Measurements from ENCODE around the gene EPOP.

The EPOP gene

DNA sequence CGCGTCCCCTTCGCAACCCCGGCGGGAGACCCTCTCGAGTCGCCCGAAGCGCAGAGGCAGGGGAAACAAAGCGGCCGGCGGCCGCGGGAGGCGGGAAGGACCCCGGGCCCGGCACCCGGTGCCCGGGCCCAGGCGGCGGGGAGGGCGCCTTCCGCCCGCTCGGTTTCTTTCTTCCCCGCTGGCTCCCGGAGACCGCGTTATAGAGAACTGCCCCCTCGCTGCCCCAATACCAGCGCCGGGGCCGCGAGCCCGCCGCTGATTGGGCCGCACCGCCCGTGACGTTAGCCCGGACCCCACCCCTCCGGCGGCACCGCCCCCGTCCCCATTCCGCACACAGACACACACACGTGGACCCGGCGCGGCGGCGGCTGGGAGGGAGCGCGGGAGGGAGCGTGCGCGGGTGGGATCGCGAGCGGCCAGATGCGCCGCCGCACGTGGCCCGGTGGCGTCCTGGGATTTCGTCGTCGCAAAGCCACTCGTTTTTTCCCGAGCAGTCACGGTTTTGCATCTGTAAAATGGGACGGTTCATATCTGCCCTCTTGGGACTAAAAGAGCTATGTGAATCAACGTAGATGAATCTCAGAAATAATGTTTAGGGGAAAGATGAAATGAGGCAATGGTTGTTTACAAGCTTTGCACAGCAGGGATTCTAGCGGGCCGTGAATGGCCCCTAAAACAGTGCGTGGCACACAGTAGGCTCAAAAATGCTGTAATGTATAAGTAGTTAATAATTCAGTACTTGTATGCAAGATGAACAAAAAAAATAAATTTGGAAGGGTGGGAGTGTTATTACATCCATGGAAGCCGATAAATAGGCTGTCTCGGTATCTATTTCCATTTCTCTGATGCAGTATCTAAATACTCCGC is at the start of gene EPOP:
TSS of gene EPOP (minus strand) at position 209 of the 867 bp plus-strand sequence. CDS start 462 bp downstream, outside the sequence.
- peak; percentile 86 for DNase-seq

DNA sequence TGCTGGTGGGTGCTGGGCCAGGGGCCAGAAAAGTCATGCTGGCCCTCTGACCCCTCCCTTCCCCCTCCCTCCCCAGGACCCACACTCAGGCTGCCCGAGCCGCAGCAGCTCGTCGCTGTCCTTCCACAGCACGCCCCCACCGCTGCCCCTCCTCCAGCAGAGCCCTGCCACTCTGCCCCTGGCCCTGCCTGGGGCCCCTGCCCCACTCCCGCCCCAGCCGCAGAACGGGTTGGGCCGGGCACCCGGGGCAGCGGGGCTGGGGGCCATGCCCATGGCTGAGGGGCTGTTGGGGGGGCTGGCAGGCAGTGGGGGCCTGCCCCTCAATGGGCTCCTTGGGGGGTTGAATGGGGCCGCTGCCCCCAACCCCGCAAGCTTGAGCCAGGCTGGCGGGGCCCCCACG is 47.0 kb upstream of the EPOP start:
- no peak for DNase-seq

DNA sequence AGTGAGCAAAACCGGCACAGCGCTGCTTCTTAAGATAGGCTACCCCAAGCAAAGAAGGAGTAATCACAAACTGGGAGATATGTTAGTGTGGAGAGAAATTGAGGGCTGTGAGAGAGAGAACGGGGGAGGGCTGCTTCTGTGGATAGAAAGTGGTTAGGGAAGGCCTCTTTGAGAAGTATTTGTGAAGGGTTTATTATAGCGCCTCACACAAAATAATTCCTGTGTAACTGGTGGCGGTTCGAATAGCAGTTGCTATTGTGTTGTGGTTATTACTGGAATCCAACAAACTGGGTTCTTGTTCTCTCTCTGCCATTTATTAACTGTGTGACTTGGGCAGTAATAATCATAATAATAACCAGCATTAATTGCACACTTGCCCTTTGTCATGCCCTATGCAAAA is 46.2 kb upstream of the EPOP start:
- no peak for DNase-seq

DNA sequence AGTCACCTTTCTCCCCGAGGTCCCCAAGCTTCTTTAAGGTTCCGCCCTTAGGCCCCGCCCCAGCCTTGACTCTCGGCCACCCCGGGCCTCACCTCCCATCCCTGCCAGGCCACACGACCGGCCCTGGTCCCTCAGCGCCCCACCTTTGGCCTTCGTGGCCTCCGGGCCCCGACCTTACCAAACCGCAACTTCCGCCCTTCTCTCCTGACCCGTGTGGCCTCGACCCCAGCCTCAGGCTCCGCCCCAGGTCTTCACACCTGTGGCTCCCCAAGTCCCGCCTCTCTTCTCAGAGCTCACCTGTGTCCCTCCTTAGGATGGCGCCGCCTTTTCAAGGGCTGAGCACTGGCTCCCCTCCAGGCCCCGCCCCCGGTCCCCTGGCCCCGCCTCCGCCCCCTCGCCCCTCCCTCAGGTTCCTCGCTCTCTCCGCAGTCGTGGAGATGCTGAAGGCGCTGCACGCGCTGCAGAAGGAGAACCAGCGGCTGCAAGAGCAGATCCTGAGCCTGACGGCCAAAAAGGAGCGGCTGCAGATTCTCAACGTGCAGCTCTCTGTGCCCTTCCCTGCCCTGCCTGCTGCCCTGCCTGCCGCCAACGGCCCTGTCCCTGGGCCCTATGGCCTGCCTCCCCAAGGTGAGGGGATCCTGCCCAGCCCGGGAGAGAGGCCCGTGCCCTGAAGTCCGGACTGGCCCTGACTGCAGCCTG is 45.3 kb upstream of the EPOP start:
- no peak for DNase-seq

DNA sequence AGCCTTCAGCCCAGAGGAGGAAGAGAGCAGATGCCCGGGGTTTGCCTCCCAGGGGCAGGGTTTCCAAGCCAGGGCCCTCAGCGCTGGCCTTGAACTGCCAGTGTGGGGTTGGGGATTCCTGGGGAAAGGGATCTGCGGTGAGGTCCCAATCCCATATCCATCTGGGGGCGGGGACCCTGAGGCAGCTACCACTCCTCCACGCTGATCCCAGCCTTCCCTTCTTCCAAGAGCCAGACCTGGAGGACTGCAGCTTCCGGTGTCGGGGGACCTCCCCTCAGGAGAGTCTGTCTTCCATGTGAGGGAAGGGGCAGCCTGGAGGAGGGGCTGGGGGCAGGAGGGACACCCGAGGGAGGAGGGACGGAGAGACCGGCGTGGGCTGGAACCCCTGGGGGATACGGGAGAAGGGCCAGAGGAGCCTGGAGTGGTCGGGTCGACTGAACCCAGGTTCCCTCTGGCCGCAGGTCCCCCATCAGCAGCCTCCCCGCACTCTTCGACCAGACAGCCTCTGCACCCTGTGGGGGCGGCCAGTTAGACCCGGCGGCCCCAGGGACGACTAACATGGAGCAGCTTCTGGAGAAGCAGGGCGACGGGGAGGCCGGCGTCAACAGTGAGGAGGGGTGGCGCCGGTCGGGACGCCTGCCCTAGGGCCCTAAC is 44.7 kb upstream of the EPOP start:
- DNase-seq, result no peak

DNA sequence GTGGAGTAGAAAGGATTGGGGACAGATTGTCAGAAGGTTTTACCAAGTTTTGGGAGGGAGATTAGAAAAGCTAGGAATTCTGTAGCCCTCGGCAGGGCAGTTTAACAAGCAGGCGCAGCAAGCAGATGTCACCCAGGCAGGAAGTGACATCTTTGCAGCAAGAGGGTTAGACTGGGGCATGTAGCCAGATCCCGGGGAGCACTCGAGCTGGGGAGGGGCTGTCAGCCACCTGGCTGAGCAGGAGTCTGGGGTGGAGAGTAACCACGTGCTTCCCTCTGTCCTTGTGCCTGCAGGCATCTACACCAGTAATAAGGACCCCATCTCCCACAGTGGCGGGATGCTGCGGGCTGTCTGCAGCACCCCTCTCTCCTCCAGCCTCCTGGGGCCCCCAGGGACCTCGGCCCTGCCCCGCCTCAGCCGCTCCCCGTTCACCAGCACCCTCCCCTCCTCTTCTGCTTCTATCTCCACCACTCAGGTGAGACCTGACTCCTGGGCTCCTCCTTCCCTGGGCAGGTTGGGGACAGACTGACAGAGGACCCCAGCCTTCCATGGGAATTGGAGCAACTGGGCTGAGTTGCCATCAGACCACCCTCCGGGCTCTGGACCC is 42.5 kb upstream of the EPOP start:
- DNase-seq, result no peak

DNA sequence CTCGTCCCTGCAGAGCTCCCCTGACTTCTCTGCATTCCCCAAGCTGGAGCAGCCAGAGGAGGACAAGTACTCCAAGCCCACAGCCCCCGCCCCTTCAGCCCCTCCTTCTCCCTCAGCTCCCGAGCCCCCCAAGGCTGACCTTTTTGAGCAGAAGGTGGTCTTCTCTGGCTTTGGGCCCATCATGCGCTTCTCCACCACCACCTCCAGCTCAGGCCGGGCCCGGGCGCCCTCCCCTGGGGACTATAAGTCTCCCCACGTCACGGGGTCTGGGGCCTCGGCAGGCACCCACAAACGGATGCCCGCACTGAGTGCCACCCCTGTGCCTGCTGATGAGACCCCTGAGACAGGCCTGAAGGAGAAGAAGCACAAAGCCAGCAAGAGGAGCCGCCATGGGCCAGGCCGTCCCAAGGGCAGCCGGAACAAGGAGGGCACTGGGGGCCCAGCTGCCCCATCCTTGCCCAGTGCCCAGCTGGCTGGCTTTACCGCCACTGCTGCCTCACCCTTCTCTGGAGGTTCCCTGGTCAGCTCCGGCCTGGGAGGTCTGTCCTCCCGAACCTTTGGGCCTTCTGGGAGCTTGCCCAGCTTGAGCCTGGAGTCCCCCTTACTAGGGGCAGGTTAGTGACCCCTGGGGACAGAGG is 41.7 kb upstream of the EPOP start:
- DNase-seq, result no peak

DNA sequence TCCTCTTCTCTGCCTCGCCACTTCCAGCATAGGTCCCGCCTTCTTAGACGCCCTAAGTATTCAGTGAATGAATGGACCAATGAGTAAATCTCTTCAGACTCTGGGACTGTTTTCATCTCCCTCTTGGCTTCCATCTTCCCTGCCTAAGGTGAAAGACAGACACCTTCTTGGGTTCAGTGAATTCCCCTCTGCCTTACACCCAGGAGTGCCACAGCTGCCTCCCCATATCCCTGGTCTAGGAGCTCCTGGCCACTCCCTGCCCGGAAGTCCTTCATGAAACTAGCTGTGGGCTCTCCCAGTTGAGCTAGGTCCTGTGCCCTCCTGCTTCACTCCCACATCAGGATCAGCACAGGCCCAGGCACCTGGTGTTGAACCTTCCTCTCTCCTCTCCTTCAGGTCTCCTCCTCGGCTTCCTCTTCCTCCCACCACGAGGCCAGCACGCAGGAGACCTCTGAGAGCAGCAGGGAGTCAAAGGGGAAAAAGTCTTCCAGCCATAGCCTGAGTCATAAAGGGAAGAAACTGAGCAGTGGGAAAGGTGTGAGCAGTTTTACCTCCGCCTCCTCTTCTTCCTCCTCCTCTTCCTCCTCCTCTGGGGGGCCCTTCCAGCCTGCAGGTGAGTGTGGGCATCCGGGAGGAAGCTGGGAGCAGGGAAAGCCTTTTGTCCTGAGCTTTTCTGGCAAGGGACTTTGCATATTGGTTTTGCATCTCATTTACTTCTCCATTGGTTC is 40.6 kb upstream of the EPOP start:
- DNase-seq, result no peak

DNA sequence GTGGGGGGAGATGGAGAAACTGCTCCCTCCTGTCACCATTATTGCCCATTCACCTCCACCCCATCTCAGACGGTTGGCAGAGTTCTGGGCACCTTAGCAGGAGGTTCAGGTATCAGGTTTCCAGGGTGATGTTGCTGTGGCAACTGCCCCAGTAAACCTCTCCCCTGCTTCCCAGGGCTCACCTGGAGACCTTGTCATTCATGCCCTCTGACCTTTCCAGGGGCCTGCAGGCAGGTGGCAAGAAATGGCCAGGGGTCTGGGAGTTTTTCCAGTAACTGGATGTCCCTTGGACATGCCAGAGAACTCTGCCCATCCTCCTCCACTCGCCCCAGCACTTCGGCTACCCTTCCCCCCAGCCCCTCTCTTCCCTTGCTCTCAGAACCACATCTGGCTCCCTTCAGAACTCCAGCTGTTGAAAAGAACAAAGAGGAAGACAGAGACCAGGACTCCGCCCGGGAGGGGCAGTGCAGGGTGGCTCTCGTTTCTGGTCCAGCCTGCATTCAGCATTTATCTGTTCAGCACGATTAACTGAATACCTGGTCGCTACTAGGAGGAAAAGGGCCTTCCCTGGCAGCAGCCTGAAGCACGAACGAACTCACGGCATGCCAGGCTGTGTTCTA is 38.8 kb upstream of the EPOP start:
- no peak for DNase-seq

DNA sequence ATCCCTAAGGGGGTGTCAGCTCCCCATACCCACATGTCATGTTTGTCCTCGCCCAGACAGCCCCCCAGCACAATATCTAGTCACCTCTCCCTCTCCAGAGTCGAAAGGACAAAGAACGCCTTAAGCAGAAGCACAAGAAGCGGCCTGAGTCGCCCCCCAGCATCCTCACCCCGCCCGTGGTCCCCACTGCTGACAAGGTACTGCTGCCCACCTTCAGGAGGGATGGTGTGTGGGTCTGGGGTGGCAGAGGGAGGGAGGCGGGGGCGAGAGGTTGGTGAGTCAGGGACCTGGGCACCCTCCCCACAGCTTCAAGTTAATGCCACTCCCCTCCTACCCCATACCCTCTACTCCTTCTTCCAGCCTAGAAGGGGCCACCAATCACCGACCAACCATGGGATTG is 37.8 kb upstream of the EPOP start:
- DNase-seq, result no peak

DNA sequence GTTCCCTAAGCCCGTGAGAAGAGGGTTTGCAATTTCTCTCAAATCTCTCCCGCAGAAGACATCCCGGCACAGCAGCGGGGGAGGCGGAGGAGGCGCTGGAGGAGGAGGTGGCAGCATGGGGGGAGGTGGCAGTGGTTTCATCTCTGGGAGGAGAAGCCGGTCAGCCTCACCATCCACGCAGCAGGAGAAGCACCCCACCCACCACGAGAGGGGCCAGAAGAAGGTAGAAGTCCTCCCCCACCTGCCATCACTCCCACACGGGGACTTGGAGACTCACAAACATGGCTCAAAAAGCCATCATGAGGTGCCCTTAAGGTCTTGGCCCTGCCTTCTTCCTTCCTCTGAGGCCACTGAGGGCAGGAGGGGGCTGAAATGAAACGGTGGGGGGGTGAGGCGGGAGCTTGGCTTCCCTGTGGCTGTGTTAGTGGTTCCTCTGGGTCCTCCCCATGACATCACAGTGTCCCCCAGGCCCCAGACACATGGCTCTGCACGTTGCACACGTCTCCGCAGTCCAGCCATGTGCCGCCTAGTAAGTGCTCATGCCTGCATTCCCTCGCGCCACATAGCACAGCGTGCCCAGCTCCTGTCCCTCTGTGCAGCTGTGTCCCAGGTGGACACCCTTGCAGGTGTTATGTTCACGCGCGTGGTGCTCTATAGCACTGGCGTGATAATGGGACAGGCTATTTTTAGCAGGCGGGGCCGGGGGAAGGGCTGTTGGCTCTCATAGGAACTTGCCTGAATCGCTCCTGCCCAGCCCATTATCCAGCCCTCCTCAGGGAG is 37.2 kb upstream of the EPOP start:
- DNase-seq, result no peak

DNA sequence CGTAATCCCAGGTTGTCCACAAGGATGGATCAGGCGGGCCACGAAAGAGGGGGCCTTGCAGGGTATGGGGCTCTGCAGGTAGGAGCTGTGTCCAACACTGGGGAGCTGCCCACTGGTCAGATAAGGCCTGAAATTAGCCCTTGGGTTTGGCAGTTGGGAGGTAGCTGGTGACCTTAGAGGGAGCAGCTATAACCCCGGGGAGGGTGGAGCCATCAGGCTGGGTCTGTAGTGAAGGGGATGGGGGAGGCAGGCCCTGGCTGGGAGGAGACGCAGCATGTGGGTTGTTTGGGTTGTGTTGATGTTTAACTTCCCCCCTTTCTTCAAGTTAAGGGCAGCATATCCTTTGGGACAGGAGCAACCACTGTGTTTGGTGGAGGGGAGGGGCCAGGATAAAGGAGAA is 36.2 kb upstream of the EPOP start:
- no peak for DNase-seq

DNA sequence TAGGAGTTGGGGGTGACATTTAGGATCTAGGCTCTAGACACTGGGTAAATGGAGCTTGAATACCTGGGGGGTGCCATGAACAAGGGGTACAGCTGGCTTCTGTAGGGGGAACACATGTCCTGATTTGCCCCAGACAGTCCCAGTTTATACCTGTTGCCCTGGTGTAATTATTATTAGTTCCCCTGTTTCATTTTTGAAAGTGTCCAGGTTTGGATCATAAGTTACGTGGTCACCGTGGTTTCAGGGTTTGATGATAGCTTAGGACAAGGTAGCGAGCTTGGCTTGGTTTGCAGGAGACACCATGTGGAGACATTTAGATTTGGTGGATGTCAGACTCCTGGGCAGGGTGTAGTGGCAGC is 35.8 kb upstream of the EPOP start:
- DNase-seq, result no peak

DNA sequence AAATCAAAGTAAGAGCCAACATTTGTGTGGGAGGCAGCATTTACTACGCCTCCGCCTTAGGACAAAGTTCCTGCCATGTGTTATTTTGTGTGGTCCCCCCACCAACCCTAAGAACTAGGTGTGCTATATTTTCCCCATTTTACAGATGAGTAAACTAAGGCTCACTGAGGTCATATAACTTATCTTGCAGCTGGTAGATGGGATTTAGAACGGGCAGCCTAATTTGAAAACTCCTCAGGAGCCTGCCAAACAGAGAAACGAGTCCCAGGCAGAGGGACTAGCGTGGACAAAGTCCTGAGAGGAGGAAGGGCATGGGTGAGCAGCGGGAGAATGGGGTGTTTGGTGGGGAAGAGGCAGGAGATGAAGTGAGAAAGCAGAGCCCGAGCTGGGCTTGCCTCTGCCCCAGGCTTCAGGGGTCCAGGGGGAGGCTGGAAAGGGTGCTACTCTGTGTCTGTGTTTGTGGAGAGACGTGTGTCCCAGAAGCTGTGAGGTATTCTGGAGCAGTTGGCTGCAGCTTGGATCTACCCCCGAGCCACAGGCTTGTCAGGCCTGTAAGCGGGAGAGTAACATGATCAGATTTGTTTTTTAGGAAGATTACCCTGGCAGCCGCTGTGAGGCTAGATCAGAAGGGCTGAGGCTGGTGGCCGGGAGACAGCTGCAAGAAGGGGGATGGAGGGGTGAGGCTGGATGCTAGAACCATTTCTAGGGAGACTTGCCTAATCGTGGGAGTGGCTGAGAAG is 35.3 kb upstream of the EPOP start:
- no peak for DNase-seq

DNA sequence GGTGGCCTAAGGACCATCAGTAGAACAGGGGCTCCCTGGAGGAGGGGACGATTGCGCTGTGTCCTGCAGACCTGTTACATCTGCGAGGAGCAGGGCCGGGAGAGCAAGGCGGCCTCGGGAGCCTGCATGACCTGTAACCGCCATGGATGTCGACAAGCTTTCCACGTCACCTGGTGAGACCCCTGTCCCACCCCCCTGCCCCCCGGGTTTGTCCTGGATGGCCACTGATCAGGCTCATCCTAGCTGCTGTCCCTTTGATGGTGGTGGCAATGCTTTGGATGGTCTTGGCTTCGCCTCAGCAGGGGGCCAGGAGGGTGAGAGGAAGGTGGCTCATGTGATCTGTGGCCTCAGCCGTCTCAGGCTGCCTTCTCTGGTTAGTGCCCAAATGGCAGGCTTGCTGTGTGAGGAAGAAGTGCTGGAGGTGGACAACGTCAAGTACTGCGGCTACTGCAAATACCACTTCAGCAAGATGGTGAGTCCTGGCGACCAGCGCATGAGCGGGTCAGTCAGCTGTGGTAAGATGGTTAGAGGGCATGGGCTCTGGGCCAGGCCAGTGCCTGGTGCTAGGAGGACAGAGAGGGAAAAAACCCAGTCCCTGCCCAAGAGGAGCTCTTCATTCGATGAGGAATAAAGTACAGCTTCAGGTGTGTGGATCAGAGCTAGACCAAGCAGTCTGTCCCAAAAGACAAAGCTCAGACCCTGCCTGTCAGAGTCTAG is 34.5 kb upstream of the EPOP start:
- DNase-seq, result no peak

DNA sequence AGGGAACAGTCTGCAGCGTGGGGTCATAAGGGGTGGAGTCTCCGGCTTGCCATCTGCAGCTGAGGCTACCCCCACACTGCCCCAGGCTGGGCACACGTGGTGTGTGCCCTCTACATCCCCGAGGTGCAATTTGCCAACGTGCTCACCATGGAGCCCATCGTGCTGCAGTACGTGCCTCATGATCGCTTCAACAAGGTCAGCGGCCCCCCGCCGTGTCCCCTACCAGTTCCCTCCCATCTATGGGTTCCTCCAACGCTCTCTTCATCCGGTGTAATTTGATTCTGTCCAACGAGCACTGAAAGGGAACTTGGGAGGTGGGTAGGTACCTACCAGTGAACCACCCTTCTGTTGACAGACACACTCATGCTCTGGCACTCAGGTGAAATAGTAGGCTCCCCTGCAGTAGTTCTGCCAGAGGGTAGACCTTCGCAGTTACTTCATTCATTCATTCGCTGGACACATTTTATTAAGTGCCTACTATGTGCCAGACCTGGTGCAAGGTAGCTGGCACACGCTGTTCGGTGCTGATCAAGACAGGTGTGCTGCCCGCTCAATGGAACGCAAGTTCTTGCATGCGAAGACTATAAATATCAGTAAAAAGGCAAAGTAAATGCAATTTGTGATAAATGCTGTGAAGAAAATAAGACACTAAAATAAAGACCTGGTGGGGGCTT is 33.1 kb upstream of the EPOP start:
- DNase-seq, result no peak

DNA sequence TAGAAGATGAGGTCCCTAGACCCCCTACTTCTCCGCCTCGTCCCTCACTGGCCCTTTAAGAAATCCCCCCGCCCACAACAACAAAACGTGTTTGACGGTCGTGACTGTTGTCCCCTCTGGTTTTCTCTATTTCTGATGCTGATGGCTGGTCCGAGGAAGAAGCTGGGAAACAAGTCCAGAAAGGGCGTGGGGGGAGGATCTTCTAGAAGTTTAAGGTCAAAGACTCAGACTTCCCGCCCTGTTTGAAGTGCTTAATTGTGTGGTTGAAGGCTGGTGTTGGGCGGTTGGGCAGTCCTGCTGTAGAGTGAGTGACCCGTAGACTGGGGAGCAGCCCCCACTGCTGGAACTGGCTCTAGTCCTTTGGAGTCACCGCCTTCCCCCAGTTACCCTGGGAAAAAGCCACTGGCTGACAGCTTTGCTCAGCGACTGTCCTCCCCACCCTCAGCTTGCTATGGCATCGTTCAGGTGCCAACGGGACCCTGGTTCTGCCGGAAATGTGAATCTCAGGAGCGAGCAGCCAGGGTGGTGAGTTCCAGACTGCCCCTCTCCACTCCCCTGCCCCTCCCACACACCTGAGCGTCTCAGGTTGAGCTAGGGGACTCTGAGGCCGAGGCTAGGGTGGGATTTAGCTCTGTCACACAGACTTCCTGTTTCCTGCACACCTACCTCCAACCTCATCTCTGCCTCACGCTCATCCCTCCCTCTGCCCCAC is 31.9 kb upstream of the EPOP start:
- no peak for DNase-seq

DNA sequence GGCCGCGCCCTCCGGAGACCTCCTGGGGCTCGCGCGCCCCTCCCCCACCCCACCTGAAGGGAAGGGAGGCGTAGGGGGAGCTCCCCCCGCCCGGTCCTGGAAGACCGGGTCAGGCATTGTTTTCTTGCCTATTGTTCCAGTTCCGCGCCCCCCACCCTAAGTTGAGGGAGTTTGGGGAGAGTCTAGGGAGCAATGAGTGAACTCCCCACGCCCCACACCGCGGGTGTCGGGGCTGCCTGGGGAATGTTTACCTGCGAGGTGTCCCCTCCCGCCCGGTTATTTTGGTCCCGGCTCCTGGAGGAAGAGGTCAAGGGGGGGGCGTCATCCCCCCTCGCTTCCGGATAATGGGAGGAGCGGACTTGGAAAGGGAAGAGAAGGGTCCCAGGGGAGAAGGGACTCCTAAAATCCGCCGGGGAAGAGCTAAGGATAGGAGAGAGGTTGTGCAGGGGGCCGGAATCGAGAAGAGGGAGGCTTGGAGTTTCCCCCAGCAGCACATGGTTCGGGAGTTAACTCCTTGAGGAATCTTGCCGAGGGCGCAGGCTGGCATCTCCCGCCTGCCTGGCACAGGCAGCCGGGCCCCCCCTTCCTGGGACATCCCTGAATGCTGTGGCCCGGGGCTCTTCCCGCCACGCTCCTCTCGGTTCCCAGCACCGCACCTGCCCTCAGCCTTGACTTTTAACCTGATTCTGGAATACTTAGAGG is 31.2 kb upstream of the EPOP start:
- DNase-seq, result no peak

Data from fibroblast of upper back skin (primary cell).